Tibial nerve (tissue), 4 donors: ENCODE data around the gene ARHGEF17. TPM values are rescaled to one million over a fixed set of nuclear protein-coding genes. Genes with fewer than 3 reads are reported as not detected.
A peak's percentile ranks its signal among the peaks of the same experiment; 100 is the strongest.

Experiments
- DNase-seq, 2 donors: peaks; one replicate each; pipeline ENCODE4 v3.0.0-alpha.2; 2019; ENCODE audit warnings: low spot score in 2 of 2
- H3K27ac ChIP-seq, 4 donors: fragments of 200-600 bp; sonication (generic) in 3 of 4; one replicate each; pipeline ENCODE4 v1.5.1; 2017 to 2019; ENCODE audit warnings: mild to moderate bottlenecking in 1 of 4
- H3K27me3 ChIP-seq, 2 donors: fragments of 200-600 bp; sonication (generic) in 1 of 2; one replicate each; pipeline versions ENCODE4 v1.5.1 to v1.6.0; 2017 to 2019
- H3K36me3 ChIP-seq, 3 donors: fragments of 200-600 bp; sonication (generic); one replicate each; pipeline ENCODE4 v1.5.1; 2018 to 2019
- H3K4me1 ChIP-seq, 4 donors: fragments of 200-600 bp; sonication (generic) in 3 of 4; one replicate each; pipeline ENCODE4 v1.5.1; 2017 to 2019
- H3K4me3 ChIP-seq, 4 donors: fragments of 200-600 bp; sonication (generic) in 3 of 4; one replicate each; pipeline ENCODE4 v1.5.1; 2017 to 2019; ENCODE audit warnings: mild to moderate bottlenecking in 1 of 4, moderate library complexity in 1 of 4
- H3K9me3 ChIP-seq, 4 donors: fragments of 200-600 bp; sonication (generic) in 3 of 4; one replicate each; pipeline ENCODE4 v1.5.1; 2017 to 2019
- EP300 ChIP-seq, 2 donors: sonication (generic); formaldehyde crosslinking; IDR thresholded peaks; one replicate each; pipeline ENCODE4 v1.6.1; 2017; ENCODE audit warnings: antibody characterized with exemption in 2 of 2, mild to moderate bottlenecking in 1 of 2
- POLR2A ChIP-seq, 2 donors: fragments of 450-650 bp; IDR thresholded peaks; one replicate each; pipeline ENCODE4 v1.6.1; 2017; ENCODE audit warnings: antibody characterized with exemption in 2 of 2, mild to moderate bottlenecking in 2 of 2, moderate library complexity in 2 of 2
- WGBS, 2 donors: methylation state at CpG; one replicate each; pipeline ENCODE4 v1.1.5; 2018; 5-methylcytosine and 5-hydroxymethylcytosine counted together
- total RNA-seq, 4 donors: library from RNA; depleted of rRNA; stranded (reverse); fragments of >200 nt; gene quantifications; one replicate each; pipeline ENCODE4 v1.1.0, GENCODE V29; 2016
- TF ChIP-seq, protein P1 (sequence below), 5 experiments: fragments of 200-600 bp in 3 of 5; fragments of 450-650 bp in 2 of 5; sonication (generic) in 3 of 5; IDR thresholded peaks; one replicate each; pipeline ENCODE4 v1.5.1; 2016 to 2019; ENCODE audit warnings: antibody characterized with exemption in 5 of 5, mild to moderate bottlenecking in 3 of 5, moderate library complexity in 2 of 5

The ARHGEF17 gene
- total RNA-seq, 4 donors from 2014 or later: 102 to 135 (median 112) TPM

DNA sequence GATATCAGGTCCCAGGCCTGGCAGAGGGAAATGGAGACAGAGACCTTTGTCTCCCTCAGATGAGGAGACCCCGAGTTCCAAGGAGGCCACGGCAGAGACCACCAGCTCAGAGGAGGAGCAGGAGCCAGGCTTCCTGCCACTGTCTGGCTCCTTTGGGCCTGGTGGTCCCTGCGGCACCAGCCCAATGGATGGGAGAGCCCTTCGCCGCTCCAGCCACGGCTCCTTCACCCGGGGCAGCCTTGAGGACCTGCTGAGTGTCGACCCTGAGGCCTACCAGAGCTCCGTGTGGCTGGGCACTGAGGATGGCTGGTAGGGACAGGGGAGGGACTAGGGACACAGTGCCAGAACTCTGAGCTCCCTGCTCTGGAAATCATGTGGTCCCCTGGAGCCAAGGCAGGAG lies 55.1 kb downstream of the ARHGEF17 start:
- WGBS, 2 donors: 82 to 92% methylated on average over 5 to 7 of the region's 9 CpGs
- DNase-seq: no peak
- Histone ChIP-seq H3K36me3 (peaks cover 3 to 95% (median 4%) of the 10 kb centered on the region in 3 donors), H3K27ac (no peak overlapping the region), H3K4me1 (peaks cover 0 to 14% (median 5%) of the 10 kb centered on the region in 4 donors), H3K4me3 (no peak overlapping the region), H3K27me3 (no peaks in the 10 kb centered on the region), H3K9me3 (no peaks in the 10 kb centered on the region)
- TF ChIP-seq POLR2A (IDR thresholded peaks at IDR 0.05) (no peak), EP300 (IDR thresholded peaks at IDR 0.05) (no peak)
- TF ChIP-seq, protein P1, sequence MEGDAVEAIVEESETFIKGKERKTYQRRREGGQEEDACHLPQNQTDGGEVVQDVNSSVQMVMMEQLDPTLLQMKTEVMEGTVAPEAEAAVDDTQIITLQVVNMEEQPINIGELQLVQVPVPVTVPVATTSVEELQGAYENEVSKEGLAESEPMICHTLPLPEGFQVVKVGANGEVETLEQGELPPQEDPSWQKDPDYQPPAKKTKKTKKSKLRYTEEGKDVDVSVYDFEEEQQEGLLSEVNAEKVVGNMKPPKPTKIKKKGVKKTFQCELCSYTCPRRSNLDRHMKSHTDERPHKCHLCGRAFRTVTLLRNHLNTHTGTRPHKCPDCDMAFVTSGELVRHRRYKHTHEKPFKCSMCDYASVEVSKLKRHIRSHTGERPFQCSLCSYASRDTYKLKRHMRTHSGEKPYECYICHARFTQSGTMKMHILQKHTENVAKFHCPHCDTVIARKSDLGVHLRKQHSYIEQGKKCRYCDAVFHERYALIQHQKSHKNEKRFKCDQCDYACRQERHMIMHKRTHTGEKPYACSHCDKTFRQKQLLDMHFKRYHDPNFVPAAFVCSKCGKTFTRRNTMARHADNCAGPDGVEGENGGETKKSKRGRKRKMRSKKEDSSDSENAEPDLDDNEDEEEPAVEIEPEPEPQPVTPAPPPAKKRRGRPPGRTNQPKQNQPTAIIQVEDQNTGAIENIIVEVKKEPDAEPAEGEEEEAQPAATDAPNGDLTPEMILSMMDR (IDR thresholded peaks at IDR 0.05): no peak

DNA sequence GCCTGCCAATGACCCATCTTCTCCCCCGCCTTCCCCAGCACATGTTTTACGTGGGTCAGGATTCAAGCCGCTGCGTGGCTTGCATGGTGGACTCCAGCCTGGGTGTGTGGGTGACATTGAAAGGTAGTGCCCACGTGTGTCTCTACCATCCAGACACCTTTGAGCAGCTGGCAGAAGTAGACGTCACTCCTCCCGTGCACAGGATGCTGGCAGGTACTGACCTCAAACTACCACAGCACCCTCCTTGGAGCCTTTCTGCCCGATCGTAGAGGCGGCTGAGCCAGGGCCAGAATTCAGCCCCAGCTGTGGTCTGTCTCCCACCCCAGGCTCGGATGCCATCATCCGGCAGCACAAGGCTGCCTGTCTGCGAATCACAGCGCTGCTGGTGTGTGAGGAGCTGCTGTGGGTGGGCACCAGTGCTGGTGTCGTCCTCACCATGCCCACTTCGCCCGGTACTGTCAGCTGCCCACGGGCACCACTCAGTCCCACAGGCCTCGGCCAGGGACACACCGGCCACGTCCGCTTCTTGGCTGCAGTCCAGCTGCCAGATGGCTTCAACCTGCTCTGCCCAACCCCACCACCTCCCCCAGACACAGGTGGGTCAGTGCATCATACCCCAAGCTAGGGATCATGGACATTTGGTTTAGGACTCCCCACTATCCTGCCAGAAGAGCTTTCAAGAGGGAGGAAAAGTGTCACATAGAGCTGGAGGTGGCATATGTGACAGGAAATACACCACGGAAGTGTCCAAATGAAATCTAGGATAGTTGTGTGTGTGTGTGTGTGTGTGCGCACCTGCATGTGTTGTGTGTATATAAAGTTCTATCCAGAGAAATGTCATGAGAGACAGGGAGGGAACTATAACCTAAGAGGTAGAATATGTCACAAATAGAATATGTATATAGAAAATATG lies 57.5 kb downstream of the ARHGEF17 start:
- no peak for DNase-seq
- Histone ChIP-seq H3K27ac (no peak overlapping the region), H3K27me3 (no peaks in the 10 kb centered on the region), H3K4me3 (no peak overlapping the region), H3K9me3 (no peaks in the 10 kb centered on the region), H3K4me1 (peaks cover 0 to 6% (median 5%) of the 10 kb centered on the region in 4 donors), H3K36me3 (peaks cover 3 to 87% (median 4%) of the 10 kb centered on the region in 3 donors)
- TF ChIP-seq EP300 (IDR thresholded peaks at IDR 0.05): no peak
- no peak for TF ChIP-seq POLR2A (IDR thresholded peaks at IDR 0.05)
- TF ChIP-seq, protein P1 (IDR thresholded peaks at IDR 0.05): no peak
- WGBS, 2 donors: 82 to 95% methylated on average over 19 to 22 of the region's 24 CpGs

DNA sequence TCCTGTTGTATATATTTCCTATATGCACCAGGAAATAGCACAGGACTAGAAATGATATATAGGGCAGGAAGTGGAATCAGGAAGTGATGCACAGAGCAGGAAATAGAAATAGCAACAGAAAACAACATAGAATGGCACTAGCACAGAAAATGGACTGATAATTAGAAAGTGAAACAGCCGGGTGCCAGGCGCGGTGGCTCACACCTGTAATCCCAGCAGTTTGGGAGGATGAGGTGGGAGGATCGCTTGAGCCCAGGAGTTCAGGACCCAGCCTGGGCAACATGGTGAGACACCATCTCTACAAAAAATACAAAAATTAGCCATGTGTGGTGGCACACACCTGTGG lies 58.2 kb downstream of the ARHGEF17 start:
- Histone ChIP-seq H3K36me3 (peaks cover 3 to 81% (median 4%) of the 10 kb centered on the region in 3 donors), H3K27ac (no peak overlapping the region), H3K9me3 (no peaks in the 10 kb centered on the region), H3K4me3 (no peak overlapping the region), H3K27me3 (no peaks in the 10 kb centered on the region), H3K4me1 (peaks cover 0 to 6% (median 5%) of the 10 kb centered on the region in 4 donors)
- TF ChIP-seq EP300 (IDR thresholded peaks at IDR 0.05) (no peak), POLR2A (IDR thresholded peaks at IDR 0.05) (no peak)
- TF ChIP-seq, protein P1 (IDR thresholded peaks at IDR 0.05): no peak
- DNase-seq: no peak
- 88 to 96% methylated on average over 4 of the region's 4 CpGs for WGBS, 2 donors

DNA sequence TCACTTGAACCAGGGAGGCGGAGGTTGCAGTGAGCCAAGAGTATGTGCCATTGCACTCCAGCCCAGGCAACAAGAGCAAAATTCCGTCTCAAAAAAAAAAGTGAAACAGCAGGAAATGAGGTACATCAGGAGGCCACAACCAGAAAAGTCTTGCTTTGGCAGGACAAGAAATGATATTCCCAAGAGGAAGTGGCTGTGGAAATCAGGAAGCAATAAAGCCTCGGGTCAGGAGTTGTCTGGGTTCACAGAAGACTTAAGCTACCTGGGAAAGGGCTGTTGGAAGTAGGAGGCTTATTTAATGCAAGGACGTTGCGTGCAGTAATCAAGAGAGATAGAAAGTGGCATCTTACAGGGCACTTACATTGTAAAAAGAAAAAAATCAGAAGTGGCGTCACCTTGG lies 58.9 kb downstream of the ARHGEF17 start:
- H3K4me3 ChIP-seq: no peak overlapping the region
- no peak for DNase-seq
- H3K27ac ChIP-seq: no peak overlapping the region
- WGBS, 2 donors: 73 to 74% methylated on average over 6 of the region's 6 CpGs
- H3K27me3 ChIP-seq: no peaks in the 10 kb centered on the region
- peaks cover 3 to 74% (median 4%) of the 10 kb centered on the region in 3 donors for H3K36me3 ChIP-seq
- TF ChIP-seq, protein P1 (IDR thresholded peaks at IDR 0.05): no peak
- TF ChIP-seq POLR2A (IDR thresholded peaks at IDR 0.05) (no peak), EP300 (IDR thresholded peaks at IDR 0.05) (no peak)
- H3K9me3 ChIP-seq: no peaks in the 10 kb centered on the region
- peaks cover 0 to 6% (median 5%) of the 10 kb centered on the region in 4 donors for H3K4me1 ChIP-seq

DNA sequence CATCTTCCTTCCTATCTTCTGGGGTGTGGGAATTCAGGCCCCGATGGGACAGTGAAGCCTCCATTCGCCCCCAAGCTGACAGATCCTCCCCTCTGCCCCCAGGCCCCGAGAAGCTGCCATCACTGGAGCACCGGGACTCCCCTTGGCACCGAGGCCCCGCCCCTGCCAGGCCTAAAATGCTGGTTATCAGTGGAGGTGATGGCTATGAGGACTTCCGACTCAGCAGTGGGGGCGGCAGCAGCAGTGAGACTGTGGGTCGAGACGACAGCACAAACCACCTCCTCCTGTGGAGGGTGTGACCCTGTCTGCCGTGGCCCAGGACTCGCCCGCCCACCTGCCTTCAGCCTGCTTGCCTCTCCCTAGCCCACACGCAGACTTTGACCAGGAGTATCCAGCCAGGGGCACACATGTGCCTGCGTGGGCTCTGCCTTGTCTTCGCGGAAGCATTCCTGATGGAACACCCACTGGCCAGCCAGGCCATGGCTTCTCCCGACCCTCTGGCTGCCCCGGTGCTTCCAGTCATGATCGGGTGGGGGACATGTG lies 59.5 kb downstream of the ARHGEF17 start:
- Histone ChIP-seq H3K27me3 (no peaks in the 10 kb centered on the region), H3K27ac (peak overlapping the region in 1 of 4 donors; percentile 28), H3K4me1 (peaks cover 0 to 6% (median 5%) of the 10 kb centered on the region in 4 donors), H3K9me3 (no peaks in the 10 kb centered on the region), H3K36me3 (peaks cover 3 to 68% (median 3%) of the 10 kb centered on the region in 3 donors), H3K4me3 (no peak overlapping the region)
- DNase-seq: no peak
- TF ChIP-seq, protein P1 (IDR thresholded peaks at IDR 0.05): no peak
- TF ChIP-seq EP300 (IDR thresholded peaks at IDR 0.05): no peak
- no peak for TF ChIP-seq POLR2A (IDR thresholded peaks at IDR 0.05)
- 72 to 74% methylated on average over 18 to 20 of the region's 20 CpGs for WGBS, 2 donors
